K562 (cell line): ENCODE measurements around the gene PRPSAP2. TPM values are rescaled to one million over a fixed set of nuclear protein-coding genes. Genes with fewer than 3 reads are reported as not detected.

Experiments used
- CCAR2 ChIP-seq: fragments of 200-400 bp; formaldehyde crosslinking; IDR thresholded peaks from 2 replicates; pipeline ENCODE4 v1.6.1; 2017; ENCODE audit warnings: mild to moderate bottlenecking, low read depth, low read length
- CREB3L1 ChIP-seq: fragments of 450-650 bp; IDR thresholded peaks from 2 replicates; pipeline ENCODE4 v1.6.1; 2014; ENCODE audit warnings: low read depth, mild to moderate bottlenecking, moderate library complexity, borderline replicate concordance
- E2F1 ChIP-seq: sonication (generic); formaldehyde crosslinking; IDR thresholded peaks from 2 replicates; pipeline ENCODE4 v1.8.1; 2023; ENCODE audit warnings: mild to moderate bottlenecking, missing genetic modification reagents, moderate library complexity
- HMG20B ChIP-seq: fragments of 250-450 bp; sonication (Bioruptor Pico); IDR thresholded peaks from 2 replicates; pipeline ENCODE4 v1.5.0; 2021; ENCODE audit warnings: mild to moderate bottlenecking
- MEIS2 ChIP-seq: fragments of 450-650 bp; IDR thresholded peaks from 2 replicates; pipeline ENCODE4 v1.6.1; 2014; ENCODE audit warnings: mild to moderate bottlenecking; ENCODE audit not compliant: partially characterized antibody
- MLX ChIP-seq, 2 experiments: fragments of 450-650 bp in 1 of 2; sonication (generic) in 1 of 2; formaldehyde crosslinking; conservative IDR thresholded peaks; 2 replicates each; pipeline versions ENCODE4 v1.4.0 to v1.8.1; 2020 to 2022; ENCODE audit warnings: mild to moderate bottlenecking in 1 of 2, missing genetic modification reagents in 1 of 2
- NFIC ChIP-seq: fragments of 450-650 bp; IDR thresholded peaks from 2 replicates; pipeline ENCODE4 v1.6.1; 2017; ENCODE audit warnings: mild to moderate bottlenecking, inconsistent platforms
- NFXL1 ChIP-seq: fragments of 450-650 bp; formaldehyde crosslinking; IDR thresholded peaks from 2 replicates; pipeline ENCODE4 v1.4.0; 2021; ENCODE audit warnings: mild to moderate bottlenecking
- POLR3A ChIP-seq: IDR thresholded peaks from 2 replicates; pipeline ENCODE4 v1.6.1; 2011; ENCODE audit warnings: borderline replicate concordance, mild to moderate bottlenecking, moderate library complexity; ENCODE audit not compliant: insufficient read length, insufficient read depth; ENCODE audit errors: extremely low read depth
- RBM39 ChIP-seq: fragments of 200-400 bp; formaldehyde crosslinking; optimal IDR thresholded peaks from 2 replicates; pipeline ENCODE3; 2018; ENCODE audit warnings: low read depth, low read length
- RCOR1 ChIP-seq, 2 experiments: IDR thresholded peaks; 2 replicates each; pipeline ENCODE4 v1.6.1; 2012; ENCODE audit warnings: low read depth in 2 of 2, low read length in 2 of 2, borderline replicate concordance in 1 of 2, improper control_type of control experiment in 1 of 2
- RNF2 ChIP-seq: sonication (generic); IDR thresholded peaks from 2 replicates; pipeline ENCODE4 v1.6.1; 2016
- SLC30A9 ChIP-seq: fragments of 250-450 bp; sonication (Bioruptor Pico); IDR thresholded peaks from 2 replicates; pipeline ENCODE4 v1.8.0; 2022; ENCODE audit warnings: mild to moderate bottlenecking, moderate library complexity
- SMARCC2 ChIP-seq: fragments of 450-650 bp; IDR thresholded peaks from 2 replicates; pipeline ENCODE4 v1.6.1; 2017; ENCODE audit warnings: antibody characterized with exemption, moderate library complexity, mild to moderate bottlenecking, low read depth
- SMARCE1 ChIP-seq: fragments of 450-650 bp; IDR thresholded peaks from 2 replicates; pipeline ENCODE4 v1.7.1; 2016; ENCODE audit warnings: mild to moderate bottlenecking
- SRF ChIP-seq, 2 experiments: fragments of 250-450, 450-650 bp in 1 of 2; sonication (Bioruptor Pico) in 1 of 2; sonication (generic) in 1 of 2; formaldehyde crosslinking; IDR thresholded peaks; 2 replicates each; pipeline versions ENCODE4 v1.5.0 to v1.5.1; 2020 to 2022; ENCODE audit warnings: mild to moderate bottlenecking in 1 of 2, missing genetic modification reagents in 1 of 2
- SRSF9 ChIP-seq: fragments of 200-400 bp; formaldehyde crosslinking; IDR thresholded peaks from 2 replicates; pipeline ENCODE4 v1.6.1; 2017; ENCODE audit warnings: low read depth, low read length, borderline replicate concordance
- TCF3 ChIP-seq: sonication (generic); formaldehyde crosslinking; IDR thresholded peaks from 2 replicates; pipeline ENCODE4 v1.4.0; 2020; ENCODE audit warnings: mild to moderate bottlenecking, missing genetic modification reagents
- TEAD1 ChIP-seq, 2 experiments: fragments of 450-650 bp in 1 of 2; sonication (generic) in 1 of 2; formaldehyde crosslinking; IDR thresholded peaks; 2 replicates each; pipeline versions ENCODE4 v1.4.0 to v1.8.0; 2020 to 2022; ENCODE audit warnings: mild to moderate bottlenecking in 2 of 2, missing genetic modification reagents in 1 of 2
- THRAP3 ChIP-seq: fragments of 450-650 bp; IDR thresholded peaks from 2 replicates; pipeline ENCODE4 v1.6.1; 2016; ENCODE audit warnings: mild to moderate bottlenecking, inconsistent platforms, borderline replicate concordance
- ZNF121 ChIP-seq: sonication (generic); formaldehyde crosslinking; conservative IDR thresholded peaks from 2 replicates; pipeline ENCODE4 v1.8.0; 2022; ENCODE audit warnings: missing genetic modification reagents
- ZNF134 ChIP-seq: fragments of 250-450 bp; sonication (Bioruptor Pico); conservative IDR thresholded peaks from 2 replicates; pipeline ENCODE4 v1.4.0; 2020
- ZNF384 ChIP-seq: IDR thresholded peaks from 2 replicates; pipeline ENCODE4 v1.6.1; 2012; ENCODE audit warnings: low read depth, low read length, improper control_type of control experiment
- ZNF445 ChIP-seq: fragments of 250-450 bp; sonication (Bioruptor Pico); IDR thresholded peaks from 2 replicates; pipeline ENCODE4 v1.4.0; 2020; ENCODE audit warnings: low read depth, mild to moderate bottlenecking, moderate library complexity
- ZNF764 ChIP-seq: fragments of 250-450 bp; sonication (Bioruptor Pico); IDR thresholded peaks from 2 replicates; pipeline ENCODE4 v1.4.0; 2020; ENCODE audit warnings: low read depth, mild to moderate bottlenecking, moderate library complexity
- ZNF830 ChIP-seq: fragments of 250-450 bp; sonication (Bioruptor Pico); IDR thresholded peaks from 2 replicates; pipeline ENCODE4 v1.5.0; 2021; ENCODE audit warnings: mild to moderate bottlenecking
- polyA plus RNA-seq, 8 experiments: library from polyadenylated mRNA; depleted of rRNA in 4 of 8; stranded (reverse) in 5 of 8; unstranded in 3 of 8; fragments of >200 nt; fragmentation: Nextera tagmentation in 2 of 8; fragmentation: Illumina TruSeq in 1 of 8; extraction: Ambion mirVana in 2 of 8; extraction: Trizol in 1 of 8; gene quantifications; 2 replicates each; pipeline versions ENCODE4 v1.2.1 to v1.2.3, GENCODE V29; 2011 to 2014; ENCODE audit warnings: inconsistent platforms in 1 of 8, missing spikeins in 1 of 8
- total RNA-seq, 7 experiments: library from RNA; depleted of rRNA in 6 of 7; stranded (reverse); fragments of >200 nt in 6 of 7; fragmentation: Illumina TruSeq in 2 of 7; extraction: Trizol in 2 of 7; gene quantifications; 2 replicates each; pipeline versions ENCODE4 v1.2.1 to v1.2.3, GENCODE V29; 2011 to 2021; ENCODE audit warnings: low replicate concordance in 1 of 7

Gene PRPSAP2
- total and polyA plus RNA-seq, 9 of the 15 experiments (the other 6 are each of a cell fraction or from before 2014, with no cell fraction given): 15.5 to 56.7 (median 35.7) TPM

DNA sequence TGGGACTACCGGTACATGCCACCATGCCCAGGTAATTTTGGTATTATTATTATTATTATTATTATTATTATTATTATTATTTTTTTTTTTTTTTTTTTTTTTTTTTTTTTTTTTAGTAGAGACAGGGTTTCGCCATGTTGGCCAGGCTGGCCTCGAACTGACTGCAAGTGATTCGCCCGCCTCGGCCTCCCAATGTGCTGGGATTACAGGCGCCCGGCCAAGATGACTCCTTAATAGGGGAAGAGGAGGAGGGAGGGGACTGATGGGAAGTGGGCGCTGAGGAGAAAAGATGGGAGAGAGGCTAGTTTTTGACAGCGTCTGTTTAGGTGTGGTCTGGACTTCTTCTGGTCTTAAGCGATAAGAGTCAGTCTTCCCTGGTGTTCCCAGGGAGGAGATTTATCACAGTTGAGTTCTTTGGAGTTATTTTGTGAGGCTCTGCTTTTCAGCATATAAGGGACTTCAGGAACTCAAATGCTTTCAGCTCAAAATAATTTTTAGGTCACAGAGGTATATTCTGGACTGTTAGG, 59.6 kb downstream of the PRPSAP2 start (continued):
- TF ChIP-seq SMARCC2 (no peak), ZNF384 (no peak), MLX (CRISPR knock-in tag; conservative IDR thresholded peaks at IDR 0.05) (no peak), POLR3A (no peak), HMG20B (CRISPR knock-in tag) (no peak), ZNF121 (CRISPR knock-in tag) (no peak), ZNF445 (CRISPR knock-in tag) (no peak), RCOR1 (IDR thresholded peaks at IDR 0.05; ENCODE audit: borderline replicate concordance in 1 of 2, low read depth in 2 of 2, low read length in 2 of 2) (peak in 1 of 2 experiments; percentile 43; a peak in 1 of 4 replicates), E2F1 (CRISPR knock-in tag) (no peak), ZNF134 (no peak), CREB3L1 (no peak), SMARCE1 (0 out of 2 replicates have a peak, but pooled peaks have one; percentile 30), RNF2 (no peak), TCF3 (peak; percentile 66), SRF (CRISPR knock-in tag; IDR thresholded peaks at IDR 0.05) (peak in 1 of 2 experiments; percentile 50; a peak in 1 of 4 replicates), MEIS2 (peak; percentile 25), CCAR2 (no peak), TEAD1 (CRISPR knock-in tag; IDR thresholded peaks at IDR 0.05) (no peak), SLC30A9 (CRISPR knock-in tag) (no peak), SRSF9 (no peak), ZNF764 (no peak), THRAP3 (no peak), RBM39 (no peak), NFIC (0 out of 2 replicates have a peak, but pooled peaks have one; percentile 11), ZNF830 (no peak), NFXL1 (CRISPR knock-in tag) (no peak)
